GM12865 (cell line): ENCODE results near the gene FGF8.

Experiments
- DNase-seq: peaks from one replicate; pipeline ENCODE4 v3.0.0; 2010; ENCODE audit warnings: low read depth
- H3K4me3 ChIP-seq: 2 replicates; pipeline ENCODE4 v1.5.1; 2011; ENCODE audit warnings: mild to moderate bottlenecking, low read depth, low read length, control low read depth
- TF ChIP-seq, protein P1 (sequence below): IDR thresholded peaks from 2 replicates; pipeline ENCODE4 v1.5.1; 2011; ENCODE audit warnings: low read length, control low read depth, low read depth, inconsistent platforms; ENCODE audit not compliant: insufficient read depth; ENCODE audit errors: missing control alignments

The FGF8 gene

GRCh38 chr10:101744267-101744666 is 31.6 kb downstream of the FGF8 start:
- DNase-seq, result no peak
- TF ChIP-seq, protein P1, sequence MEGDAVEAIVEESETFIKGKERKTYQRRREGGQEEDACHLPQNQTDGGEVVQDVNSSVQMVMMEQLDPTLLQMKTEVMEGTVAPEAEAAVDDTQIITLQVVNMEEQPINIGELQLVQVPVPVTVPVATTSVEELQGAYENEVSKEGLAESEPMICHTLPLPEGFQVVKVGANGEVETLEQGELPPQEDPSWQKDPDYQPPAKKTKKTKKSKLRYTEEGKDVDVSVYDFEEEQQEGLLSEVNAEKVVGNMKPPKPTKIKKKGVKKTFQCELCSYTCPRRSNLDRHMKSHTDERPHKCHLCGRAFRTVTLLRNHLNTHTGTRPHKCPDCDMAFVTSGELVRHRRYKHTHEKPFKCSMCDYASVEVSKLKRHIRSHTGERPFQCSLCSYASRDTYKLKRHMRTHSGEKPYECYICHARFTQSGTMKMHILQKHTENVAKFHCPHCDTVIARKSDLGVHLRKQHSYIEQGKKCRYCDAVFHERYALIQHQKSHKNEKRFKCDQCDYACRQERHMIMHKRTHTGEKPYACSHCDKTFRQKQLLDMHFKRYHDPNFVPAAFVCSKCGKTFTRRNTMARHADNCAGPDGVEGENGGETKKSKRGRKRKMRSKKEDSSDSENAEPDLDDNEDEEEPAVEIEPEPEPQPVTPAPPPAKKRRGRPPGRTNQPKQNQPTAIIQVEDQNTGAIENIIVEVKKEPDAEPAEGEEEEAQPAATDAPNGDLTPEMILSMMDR, result no peak
- H3K4me3 ChIP-seq, result no peak overlapping the region

DNA sequence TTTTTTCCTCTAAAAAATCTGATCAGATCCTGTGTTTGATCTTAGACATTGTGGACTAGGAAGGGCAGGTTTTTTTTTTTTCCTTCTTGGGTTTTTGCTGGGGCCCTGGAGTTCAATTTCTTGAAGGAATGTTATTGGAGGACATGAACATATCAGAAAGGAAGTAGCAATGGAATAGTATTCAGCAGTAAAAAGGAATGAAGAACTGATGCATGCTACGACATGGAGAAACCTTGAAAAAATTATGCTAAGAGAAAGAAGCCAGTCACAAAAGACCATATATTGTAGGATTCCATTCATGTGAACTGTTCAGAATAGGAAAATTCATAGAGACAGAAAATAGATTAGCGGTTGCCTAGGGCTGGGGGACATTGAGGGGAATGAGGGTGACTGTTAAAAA is 34.0 kb downstream of the FGF8 start:
- no peak overlapping the region for H3K4me3 ChIP-seq
- no peak for DNase-seq
- TF ChIP-seq, protein P1, result no peak

- no peak for DNase-seq
- TF ChIP-seq, protein P1, result no peak
- no peak overlapping the region for H3K4me3 ChIP-seq
Measured at GRCh38 chr10:101736666-101737065, 39.2 kb downstream of the FGF8 start.

DNA sequence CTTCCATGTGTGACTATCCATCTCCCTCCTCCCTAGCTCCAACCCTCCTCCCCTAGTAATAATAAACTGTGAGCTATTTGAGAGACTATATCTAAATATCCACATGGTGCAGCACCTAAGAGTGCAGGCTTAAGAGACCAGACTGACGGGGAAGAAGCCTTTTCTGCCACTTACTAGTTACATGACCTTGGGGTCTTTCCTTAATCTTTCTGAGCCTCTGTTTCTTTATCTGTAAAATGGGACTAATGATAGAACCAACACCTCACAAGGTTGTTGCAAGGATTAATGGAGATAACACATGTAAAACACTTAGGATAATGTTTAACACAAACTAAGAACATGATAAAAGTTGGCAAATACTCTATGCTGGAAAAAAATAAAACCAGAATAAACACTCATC is 43.8 kb downstream of the FGF8 start:
- no peak for DNase-seq
- TF ChIP-seq, protein P1, result no peak
- H3K4me3 ChIP-seq, result no peak overlapping the region

DNA sequence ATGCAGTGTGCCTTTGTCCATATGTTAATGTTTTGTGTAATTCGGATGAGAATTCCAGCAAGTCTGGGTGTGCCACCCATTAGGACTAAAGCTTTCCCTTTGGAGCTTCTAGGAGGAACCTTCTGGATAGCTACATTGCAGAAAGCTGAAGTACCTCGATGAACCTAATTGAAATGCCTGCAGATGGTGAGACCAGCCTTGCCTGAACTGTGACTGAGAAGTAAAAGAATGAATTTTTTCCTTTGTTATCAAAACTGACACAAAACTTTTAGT is 49.9 kb downstream of the FGF8 start:
- DNase-seq, result no peak
- TF ChIP-seq, protein P1, result no peak
- H3K4me3 ChIP-seq, result no peak overlapping the region

GRCh38 chr10:101725296-101726114 is 50.4 kb downstream of the FGF8 start:
- no peak overlapping the region for H3K4me3 ChIP-seq
- TF ChIP-seq, protein P1, result no peak
- DNase-seq, result peak; percentile 22

GRCh38 chr10:101724446-101724845 is 51.5 kb downstream of the FGF8 start:
- peak; percentile 31 for DNase-seq
- TF ChIP-seq, protein P1, result no peak
- no peak overlapping the region for H3K4me3 ChIP-seq
